CD4-positive, alpha-beta T cell treated with Interleukin-6 at 100 ng/mL for 8 hours (primary cell): ENCODE results near the gene ADGRA1.

Experiments used
- DNase-seq: peaks from one replicate; pipeline ENCODE4 v3.0.0-alpha.2; 2020; ENCODE audit warnings: mixed read lengths, low spot score

ADGRA1 gene

DNA sequence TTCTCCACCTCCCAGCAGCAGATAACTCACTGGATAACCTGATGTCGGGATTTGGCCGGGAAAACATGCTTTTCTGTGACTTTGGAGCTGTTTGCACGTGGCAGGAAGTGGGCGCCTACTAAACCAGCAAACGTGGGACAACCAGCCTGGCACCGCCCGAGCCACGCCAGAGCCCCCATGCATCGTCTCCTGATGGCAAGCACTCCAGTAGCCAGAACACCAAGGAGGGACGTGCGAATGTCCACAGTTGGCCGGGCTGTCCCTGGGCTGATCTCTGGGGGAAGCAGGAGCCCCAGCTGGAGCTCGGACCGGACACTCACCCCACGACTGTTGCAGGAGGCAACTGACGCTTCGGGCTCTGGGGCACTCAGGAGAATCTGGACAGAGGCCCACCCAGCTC lies 7.1 kb downstream of the ADGRA1 start:
- DNase-seq, result no peak

DNA sequence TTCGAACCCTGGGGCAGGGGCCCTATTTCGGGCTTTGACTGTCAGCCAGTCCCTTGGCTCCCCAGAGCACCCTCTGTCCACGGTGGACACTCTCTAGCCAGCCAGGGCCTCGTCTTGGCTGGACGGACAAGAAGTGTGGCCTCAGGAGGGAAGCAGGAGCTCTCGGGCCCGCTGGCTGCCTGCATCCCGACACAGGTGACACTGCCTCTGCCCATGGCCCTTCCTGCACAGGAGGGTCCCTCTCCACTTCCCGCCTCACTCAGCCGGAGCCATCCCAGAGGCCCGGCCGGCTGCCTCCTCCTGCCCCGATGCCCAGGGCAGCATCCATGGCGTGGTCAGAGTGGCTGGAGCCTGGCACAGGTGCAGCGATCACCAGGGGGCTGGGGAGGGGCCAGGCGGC lies 7.9 kb downstream of the ADGRA1 start:
- no peak for DNase-seq

DNA sequence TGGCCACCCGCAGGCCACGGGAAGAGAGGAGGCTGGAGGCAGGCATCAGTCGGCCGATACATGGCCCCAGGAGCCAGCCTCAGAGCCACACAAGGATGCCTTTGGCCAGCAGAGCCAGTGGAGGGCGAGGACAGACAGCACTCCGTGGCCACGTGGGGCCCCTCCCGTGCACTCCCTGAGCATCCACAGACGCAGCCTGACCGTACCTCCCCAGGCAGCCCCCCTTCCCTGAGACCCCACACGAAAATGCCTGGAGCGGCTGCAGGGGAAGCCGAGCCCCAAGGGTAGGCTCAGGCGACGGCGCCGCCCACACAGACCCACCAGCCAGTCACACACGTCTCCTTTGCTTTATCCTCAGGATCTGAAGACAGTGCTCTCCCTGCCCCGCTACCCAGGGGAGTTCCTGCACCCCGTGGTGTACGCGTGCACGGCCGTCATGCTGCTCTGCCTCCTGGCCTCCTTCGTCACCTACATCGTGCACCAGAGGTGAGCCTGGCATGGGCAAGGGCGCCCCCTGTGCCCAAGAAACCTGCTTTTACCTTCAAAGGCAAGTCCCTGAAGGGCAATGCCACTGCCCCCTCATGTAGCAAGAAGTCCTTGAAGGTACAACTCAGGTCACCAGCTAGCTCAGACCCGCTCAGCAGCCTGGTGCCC lies 9.0 kb downstream of the ADGRA1 start:
- no peak for DNase-seq

DNA sequence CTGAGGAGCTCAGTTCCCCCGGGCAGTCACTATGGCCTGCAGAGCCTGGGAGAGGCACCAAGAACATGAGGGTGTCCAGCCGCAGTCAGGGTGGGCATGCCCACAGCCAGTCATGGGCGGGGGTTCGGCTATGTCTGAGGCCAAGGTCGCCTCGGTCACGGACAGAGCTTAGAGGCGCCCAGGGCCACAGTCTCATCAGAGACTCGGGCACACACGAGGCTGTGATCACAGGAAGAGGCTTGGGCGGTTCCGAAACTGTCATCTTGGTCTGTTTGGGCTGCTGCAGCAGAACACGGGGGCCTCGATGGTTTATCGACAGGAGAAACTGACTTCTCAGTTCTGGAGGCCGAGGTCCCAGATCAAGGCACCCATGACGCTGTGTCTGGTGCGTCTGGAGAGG lies 9.7 kb downstream of the ADGRA1 start:
- no peak for DNase-seq

DNA sequence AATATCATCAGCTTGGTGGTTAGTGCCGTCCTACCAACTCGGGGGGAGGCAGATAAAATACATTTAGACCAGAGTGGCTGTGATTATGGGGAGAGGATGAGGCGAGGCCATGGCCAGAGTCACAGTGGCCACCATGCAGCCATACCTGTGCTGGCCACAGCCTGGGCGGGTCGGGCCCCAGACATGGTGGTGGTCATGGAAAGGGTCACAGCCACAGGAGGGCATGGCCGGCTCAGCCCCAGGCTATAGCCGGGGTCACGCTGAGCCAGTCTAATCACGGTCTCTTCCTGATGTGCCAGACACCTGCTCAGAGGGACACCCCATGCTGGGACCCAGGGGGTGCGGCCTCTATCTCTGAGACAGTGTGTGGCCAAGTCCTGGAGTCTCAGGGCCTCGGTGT lies 10.2 kb downstream of the ADGRA1 start:
- DNase-seq, result no peak

DNA sequence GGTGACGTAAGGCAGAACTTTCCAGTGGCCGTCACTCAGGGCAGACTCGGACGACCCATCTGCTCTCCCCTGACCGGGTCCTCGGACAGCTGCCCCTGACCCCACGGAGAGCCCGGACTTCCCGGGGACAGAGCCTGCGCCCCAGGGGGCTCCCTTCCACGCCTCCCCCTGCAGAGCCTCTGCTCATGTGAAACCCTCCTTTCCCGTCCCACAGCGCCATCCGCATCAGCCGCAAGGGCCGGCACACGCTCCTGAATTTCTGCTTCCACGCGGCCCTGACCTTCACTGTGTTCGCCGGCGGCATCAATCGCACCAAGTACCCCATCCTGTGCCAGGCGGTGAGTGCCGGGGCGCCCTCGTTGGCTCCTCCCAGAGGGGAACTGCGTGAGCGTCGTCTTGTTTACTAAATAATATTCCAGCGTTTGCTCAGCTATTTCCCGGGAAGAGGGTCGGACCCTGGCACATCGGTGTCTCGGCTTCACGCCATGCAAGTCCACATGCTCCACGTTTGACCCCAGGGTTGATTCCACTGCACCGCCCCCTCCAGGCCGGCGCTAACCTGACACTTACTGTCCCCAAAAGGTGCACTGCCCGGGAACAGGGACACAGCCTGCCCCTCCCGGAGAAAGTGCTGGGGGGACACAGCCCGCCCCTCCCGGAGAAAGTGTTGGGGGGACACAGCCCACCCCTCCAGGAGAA lies 10.9 kb downstream of the ADGRA1 start:
- DNase-seq, result no peak

DNA sequence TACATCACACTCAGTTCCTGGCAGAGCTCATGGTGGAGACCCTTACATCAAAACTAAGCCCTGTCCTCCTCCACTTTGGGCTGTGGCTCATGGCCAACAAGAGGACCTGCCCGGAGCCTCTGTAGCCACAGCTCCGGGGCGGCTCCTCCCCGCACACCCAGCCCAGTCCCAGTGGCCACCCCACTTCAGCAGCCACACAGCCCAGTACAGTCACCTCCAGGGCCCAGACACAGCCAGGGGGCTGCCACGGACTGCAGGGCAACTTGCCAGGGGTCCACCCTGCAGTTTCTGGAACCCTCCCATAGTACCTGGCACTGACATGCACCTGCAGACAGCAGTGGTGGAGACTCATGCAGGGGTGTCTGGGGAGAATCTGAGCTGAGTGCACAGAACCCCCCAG lies 11.8 kb downstream of the ADGRA1 start:
- DNase-seq, result no peak

DNA sequence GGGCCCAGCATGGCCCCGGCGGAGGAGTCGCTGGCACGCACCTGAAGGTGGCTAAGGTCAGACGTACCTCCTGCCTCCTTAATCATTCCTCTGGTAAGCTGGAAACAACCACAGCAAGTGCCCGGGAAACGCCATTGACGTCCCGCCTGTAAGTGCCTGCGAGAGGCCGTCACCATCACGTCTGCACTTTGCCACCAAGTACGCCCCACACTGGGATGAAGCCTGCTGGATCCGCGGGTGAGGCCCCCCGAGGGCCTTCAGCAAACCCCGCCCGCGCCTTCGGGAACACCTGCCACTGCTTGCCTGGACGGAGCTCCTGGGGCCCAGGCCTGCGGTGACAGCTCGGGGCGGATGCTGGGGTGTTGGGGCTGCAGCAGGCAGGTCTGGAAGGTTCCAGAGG lies 12.5 kb downstream of the ADGRA1 start:
- no peak for DNase-seq

DNA sequence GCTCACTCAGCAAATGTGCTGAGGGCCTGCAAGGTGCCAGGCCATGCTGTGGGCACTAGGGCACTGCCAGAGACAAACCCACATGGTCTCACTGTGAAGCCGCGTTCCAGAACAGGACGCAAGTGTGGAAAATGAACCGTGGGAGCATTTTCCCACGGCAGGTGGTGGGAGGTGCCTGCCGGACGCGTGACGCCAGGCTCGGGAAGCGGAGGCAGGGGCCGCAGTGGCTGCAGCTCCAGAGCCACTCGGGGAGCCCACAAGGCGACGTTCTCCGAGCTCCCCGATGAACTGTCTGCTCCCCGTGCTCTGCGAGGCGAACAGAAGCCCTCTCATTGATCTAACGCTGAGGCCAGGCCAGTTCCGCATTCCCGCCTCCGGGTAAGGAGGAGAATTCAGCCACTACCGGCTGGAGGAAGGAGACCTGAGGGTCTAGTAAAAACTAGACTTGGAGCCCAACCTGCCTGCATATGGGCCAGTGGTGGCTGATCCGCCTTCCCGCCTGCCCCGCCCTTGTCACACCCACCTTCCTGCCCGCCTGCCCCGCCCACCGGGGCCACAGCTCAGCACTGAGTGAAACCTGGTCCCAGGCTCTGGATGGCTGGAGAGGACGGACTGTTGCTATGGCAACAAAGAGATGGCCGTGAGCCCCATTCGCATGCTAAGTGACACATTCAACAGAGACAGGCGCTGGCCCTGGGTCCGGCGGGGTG lies 13.1 kb downstream of the ADGRA1 start:
- no peak for DNase-seq

DNA sequence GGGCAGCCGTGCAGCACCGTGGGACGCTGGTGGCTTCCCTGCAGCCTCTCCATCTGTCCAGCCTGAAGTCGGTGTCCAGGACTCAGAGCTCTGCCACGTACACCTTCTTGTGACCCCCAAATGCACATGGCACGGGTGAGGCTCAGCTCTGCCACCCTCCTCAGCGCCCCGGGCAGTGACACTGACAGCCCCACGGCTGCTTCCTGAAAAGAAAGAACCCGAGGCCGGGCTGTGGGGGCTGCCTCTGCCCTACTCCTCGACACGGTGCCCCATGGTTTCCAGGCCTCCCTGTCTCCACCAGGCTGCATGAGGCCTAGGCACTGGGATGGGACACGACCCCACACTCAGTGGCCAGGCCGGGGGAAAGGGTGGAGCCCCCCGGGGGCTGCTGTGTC lies 13.7 kb downstream of the ADGRA1 start:
- no peak for DNase-seq

DNA sequence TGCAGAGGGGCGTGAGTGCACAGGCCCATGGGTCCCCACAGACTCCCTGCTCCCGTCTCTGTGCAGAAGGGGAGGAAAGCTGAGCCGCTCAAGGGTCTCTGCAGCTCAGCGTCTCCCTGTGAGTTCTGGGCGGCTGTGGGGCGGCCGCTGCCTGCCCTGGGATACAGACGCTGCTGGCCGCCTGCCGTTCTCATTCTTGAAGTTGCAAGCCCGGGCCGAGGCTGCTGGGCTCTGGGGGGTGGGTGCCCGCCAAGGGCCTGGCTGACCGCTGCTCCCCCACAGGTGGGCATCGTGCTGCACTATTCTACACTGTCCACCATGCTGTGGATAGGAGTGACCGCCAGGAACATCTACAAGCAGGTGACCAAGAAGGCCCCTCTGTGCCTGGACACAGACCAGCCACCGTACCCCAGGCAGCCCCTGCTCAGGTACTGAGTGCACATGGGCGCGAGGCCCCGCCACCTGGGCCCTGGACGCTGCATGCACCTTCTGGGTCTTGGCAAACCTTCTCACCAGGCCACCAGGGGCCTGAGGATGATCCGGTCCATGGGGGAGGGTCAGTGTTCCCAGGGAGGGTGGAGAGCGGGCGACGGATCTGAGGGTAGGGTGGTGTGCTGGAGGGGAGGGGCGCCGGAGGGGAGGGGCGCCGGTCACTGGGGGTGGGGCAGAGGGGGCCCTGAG lies 14.8 kb downstream of the ADGRA1 start:
- no peak for DNase-seq

DNA sequence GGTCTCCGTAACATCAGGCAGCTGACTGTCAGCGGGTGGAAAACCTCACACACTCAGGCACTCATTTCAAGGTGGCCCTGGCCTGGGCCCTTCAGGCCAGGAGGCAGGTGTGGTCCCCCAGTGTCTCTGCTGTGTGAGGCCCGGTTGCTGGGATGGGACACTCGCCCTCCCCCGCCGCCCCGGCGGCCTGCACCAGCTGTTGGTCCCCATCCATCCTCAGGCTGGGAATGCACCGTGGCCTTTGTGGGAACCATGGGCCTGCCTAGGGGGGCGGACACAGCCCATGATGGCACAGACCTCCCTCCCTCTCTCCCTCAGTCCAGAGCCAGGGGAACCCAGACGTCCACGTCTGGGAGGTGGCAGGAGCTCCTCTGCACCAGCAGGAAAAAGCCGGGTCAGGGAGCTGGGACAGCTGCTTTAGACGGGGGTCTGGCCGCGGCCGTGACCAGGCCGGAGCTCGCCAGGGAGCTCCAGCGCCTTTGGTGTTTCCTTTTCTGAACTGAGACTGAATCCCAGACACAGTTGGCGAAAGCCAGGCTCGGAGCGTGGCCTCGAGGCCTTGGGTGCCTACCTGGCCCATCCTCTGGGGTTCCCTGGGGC lies 15.7 kb downstream of the ADGRA1 start:
- DNase-seq, result no peak

DNA sequence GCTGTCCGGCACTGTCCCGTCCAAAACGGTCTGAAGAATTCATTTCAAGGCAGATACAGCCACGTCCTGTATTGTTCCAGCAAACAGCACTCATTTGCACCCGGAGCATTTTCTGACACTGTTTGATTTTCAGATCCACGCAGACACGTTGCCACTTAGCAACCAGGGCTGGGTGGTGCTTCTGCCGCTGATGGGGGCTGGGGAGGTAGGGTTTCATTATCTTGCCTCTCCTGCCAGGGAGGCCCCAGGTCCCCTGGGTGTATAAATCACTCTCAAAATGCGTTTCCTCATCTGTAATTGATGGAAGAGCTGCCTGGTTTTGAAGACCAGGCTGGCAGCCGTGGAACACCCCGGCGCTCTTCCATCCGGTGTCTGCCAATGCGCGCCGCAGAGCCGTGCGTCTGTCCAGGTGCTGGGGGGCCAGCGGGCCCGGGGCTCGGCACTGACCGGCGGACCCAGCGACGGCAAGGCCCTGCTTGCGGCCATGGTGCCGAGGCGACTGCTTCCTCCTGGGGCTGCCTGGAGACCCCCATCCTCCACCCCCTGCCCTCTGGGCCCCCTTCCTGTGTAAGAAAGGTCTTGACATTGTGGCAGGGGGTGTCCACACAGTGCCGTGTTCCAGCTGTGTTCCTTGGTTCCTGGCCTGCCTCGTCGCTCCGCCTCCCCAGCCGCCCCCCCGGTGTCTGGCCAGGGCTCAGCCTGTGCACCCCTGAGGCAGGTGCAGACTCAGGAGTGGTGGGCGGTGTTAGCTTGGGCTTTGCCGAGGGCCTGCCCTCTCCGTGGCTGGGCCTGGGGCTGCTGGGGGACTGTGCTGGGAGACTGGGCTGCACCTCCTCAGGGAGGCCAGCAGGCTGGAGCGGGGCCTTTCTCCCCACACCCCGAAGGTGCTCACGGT lies 16.6 kb downstream of the ADGRA1 start:
- no peak for DNase-seq

DNA sequence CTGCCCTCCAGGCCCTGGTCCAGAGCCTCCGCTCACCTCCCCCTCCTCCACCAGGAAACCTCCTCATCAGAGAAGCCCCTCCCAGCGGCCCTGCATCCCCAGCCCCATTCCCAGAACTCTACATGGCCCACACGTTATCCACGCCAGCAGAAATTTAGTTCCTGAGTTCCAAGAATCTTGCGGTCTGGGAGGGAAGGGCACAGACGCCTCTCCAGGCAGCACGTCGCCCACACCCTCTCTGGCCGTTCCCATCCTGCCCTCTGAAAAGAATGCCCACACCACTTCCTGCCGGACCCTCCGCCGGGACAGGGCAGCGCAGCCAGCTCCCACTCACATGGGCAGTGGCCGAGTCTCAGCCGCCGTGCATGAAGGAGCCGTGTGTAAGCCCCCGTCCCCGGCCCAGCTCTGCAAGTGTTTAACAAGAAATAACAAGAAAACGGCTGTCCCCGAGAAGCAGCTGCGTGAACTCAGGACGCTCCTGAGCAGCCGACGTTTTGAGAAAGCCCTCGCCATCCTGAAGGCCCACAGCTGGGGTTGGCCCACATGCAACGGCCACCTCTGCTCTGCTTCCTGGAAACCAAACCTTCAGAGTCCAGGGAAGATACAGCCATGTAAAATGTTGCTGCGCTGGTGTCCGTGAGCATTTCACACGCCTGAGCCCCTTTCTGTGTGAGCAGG lies 17.4 kb downstream of the ADGRA1 start:
- DNase-seq, result no peak

DNA sequence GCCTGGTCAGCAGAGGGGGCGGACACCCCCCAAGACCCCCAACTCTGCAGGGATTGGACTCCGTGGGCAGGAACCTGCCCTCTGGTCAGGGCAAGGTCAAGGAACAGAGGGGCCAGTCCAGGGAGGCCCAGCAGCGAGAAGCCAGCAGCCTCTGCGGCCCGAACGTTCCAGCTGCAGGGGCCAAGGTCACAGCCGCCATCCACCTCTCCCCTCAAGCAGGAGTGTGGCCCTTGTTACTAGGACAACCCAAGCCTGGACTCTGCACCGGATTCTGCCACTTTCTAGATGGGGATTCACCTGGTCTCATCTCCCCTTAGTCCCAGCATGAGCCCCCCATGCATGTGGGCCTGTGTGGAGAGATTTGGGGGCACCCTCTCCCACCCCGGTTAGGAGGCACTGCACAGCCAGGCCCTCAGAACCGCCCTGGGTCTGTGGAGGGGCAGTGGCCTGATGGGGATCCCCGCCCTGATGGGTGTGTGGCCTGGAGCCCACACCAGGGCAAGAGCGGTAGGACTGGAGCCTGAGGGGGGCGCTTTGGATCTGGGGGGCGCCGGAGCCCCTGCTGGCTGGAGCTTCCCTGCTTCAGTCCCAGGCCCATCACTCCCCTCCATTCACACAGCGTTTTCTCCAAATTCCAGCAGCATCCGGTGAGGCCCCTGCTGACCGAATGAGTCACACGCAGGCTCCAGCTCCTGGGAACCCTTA lies 18.1 kb downstream of the ADGRA1 start:
- DNase-seq, result no peak

DNA sequence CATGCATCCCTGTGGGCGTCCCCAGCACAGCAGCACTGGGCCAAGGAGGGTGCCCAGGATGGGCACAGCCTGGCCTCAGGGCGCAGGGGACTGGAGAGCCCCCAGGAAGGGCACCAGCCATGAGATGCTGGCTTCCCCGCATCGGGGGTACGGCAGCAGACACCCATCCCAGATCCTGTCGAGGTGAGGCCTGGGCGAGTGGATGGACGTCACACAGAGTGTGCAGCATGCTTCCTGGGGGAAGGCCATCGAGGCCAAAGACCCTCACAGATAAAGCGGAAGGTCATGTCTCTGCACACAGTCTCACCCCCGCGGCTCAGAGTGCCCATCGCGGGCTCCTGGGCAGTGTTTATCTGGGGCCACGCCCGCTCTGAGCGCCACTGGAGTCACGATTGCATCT lies 18.8 kb downstream of the ADGRA1 start:
- DNase-seq, result no peak

DNA sequence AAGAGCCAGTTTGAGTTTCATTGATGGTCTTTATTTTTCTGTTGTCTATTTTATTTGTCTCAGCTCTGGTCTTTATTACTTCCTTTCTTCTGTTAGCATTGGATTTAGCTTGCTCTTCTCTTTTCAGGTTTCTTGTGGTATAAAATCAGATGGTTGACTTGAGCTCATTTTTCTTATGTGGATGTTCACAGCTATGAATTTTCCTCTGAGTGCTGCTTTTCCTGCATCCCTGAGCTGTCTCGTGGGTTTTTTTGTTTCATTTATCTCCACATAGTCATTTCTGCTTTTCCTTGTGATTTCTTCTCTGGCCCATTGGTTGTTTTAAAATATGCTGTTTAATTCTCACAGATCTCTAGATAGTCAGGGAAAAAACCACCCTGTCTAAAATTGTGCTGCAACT lies 19.7 kb downstream of the ADGRA1 start:
- no peak for DNase-seq

DNA sequence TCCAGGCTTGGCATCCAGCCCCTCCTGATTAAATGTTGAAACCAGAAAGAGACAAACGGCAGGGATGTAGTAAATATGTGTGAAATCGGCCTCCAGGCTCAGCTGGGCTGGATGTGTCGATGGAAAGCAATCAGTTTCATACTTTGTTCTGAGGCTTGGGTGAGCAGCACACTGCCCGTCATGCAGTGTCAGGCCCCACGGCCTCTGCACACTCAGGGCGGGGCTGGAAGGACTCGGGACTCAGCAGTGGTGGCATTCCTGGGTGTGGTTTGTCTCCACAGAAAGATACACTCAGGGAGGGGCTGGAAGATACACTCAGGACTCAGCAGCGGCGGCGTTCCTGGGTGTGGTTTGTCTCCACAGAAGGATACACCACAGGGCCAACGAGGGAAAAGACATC lies 22.0 kb downstream of the ADGRA1 start:
- no peak for DNase-seq

DNA sequence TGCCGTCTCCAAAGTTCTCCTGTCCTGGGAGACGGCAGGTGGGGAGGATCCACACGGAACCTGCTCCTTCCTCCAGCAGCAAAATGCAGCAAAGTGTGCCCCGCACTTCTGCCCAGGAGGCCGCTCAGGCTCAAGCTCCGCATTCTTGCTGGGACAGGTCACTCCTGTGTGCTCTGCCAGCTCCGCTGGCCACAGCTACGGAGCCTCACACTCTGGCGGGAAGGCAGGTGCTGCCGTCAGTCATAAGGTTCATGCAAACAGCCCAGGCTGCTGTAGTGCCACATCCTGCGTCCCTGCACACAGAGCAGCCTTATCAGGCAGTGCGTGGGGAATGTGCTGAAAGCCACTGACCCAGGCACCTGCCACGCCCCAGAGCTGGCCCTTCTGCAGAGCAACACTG lies 22.4 kb downstream of the ADGRA1 start:
- no peak for DNase-seq

DNA sequence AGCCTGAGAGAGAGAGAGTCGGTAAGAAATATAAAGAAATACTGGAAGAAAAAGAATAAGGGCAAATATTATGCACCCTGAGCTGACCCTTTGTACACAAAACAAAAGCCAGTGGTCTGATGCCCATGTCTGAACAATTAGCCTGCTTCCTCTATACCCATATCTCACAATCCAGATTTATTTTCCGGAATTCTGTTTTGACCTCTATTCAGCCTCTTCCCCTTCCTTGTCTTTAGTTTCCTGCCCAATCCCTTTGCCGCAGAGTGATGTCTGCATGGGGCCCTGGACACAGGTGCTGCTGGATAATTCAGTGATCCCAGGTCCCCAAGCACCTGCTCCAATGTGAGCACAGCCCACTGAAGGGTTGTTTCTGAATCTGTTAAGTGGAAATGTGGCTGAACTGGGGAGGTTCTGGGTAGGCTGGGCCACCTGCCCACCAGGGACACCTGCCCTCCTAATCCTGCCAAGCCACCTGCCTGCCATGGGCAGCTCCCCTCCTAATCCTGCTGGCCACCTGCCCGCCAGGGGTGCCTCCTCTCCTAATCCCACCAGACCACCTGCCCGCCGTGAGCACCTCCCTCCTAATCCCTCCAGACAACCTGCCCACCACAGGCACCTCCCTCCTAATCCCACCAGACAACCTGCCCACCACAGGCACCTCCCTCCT lies 23.0 kb downstream of the ADGRA1 start:
- DNase-seq, result no peak
